Central memory CD8-positive, alpha-beta T cell (primary cell): ENCODE data around the gene DENND1A.

Source experiments
- ATAC-seq: fragments of 150-1000 bp; cut with Tn5 transposase; replicated peaks from 2 replicates; pipeline ENCODE4 v1.10.0; 2022; ENCODE audit warnings: mild to moderate bottlenecking, moderate FRiP score, moderate number of reproducible peaks; ENCODE audit not compliant: poor library complexity, severe bottlenecking; ENCODE audit errors: extremely low read depth
- DNase-seq, 2 donors: peaks; one replicate each; pipeline ENCODE4 v3.0.0; 2021; ENCODE audit warnings: low spot score in 2 of 2
- H3K27ac Mint-ChIP-seq: one replicate; pipeline ENCODE4 v1.8.0; 2022; ENCODE audit warnings: low read depth, mild to moderate bottlenecking, moderate library complexity, mixed read lengths
- H3K27me3 Mint-ChIP-seq: one replicate; pipeline ENCODE4 v1.8.0; 2022; ENCODE audit warnings: mixed read lengths
- H3K36me3 Mint-ChIP-seq: one replicate; pipeline ENCODE4 v1.8.0; 2022; ENCODE audit warnings: mild to moderate bottlenecking, moderate library complexity, mixed read lengths; ENCODE audit not compliant: insufficient read depth
- H3K4me1 Mint-ChIP-seq: one replicate; pipeline ENCODE4 v1.8.0; 2022; ENCODE audit warnings: mixed read lengths
- H3K4me3 Mint-ChIP-seq: one replicate; pipeline ENCODE4 v1.8.0; 2022; ENCODE audit warnings: mild to moderate bottlenecking, moderate library complexity, mixed read lengths
- H3K9me3 Mint-ChIP-seq: one replicate; pipeline ENCODE4 v1.8.0; 2022; ENCODE audit warnings: mixed read lengths

The DENND1A gene

DNA sequence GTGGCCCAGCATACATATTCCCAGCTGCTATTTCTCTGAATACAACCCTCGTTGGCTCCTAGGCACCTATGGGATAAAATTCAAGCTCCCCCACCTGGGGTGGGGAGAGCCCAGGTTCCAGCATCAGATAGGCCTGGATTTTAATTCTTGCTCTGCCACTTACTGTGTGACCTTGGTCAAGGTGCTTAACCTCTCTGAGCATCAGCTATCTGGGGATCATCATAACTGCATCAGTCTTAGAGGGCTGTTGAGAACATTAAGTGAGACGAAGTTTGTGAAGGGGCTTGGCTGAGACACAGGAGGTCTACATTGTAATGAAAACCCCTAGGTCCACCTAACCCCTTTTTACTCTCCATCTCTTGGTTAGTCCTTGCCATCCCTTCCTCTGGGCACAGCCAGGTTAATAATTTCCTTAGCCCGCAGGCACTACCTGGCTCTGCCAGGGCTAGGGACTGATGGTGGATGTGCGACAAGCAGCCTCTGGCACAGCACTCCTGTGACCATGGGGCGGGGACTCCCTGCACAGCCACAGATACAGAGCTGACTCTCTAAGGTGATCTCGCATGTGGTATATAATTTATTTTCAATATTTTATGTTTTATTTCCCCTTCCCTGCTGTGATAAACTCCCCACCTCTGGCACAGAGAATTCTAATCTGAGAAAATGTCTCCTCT, 505.2 kb downstream of the DENND1A start:
- H3K4me1 Mint-ChIP-seq: no peaks in the 10 kb centered on the region
- H3K4me3 Mint-ChIP-seq: no peak overlapping the region
- H3K36me3 Mint-ChIP-seq: no peaks in the 10 kb centered on the region
- H3K27me3 Mint-ChIP-seq: no peaks in the 10 kb centered on the region
- no peaks in the 10 kb centered on the region for H3K9me3 Mint-ChIP-seq
- ATAC-seq: no peak
- DNase-seq: no peak
- no peak overlapping the region for H3K27ac Mint-ChIP-seq

DNA sequence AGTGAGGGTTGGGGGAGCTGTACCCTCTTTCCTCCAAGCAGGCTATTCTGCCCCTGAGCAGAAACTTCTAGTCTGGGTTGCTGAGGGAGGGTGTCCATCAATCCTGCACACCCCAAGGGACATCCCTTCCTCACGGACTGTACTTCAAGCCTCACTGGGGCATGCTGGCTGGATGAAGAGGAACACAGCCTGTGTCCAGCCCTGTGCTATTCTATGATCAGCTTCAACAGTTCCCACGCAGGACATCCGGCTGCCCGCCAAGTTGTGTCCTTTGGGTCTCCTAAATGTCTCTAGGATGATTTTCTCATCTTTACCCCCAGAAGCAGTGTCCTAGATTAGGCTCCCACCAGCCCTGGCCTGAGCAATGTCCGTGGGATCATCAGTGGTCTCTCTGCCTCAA, 505.8 kb downstream of the DENND1A start:
- DNase-seq (no peak), ATAC-seq (no peak)
- no peak overlapping the region for H3K4me3 Mint-ChIP-seq
- no peaks in the 10 kb centered on the region for H3K36me3 Mint-ChIP-seq
- no peak overlapping the region for H3K27ac Mint-ChIP-seq
- no peaks in the 10 kb centered on the region for H3K27me3 Mint-ChIP-seq
- no peaks in the 10 kb centered on the region for H3K9me3 Mint-ChIP-seq
- no peaks in the 10 kb centered on the region for H3K4me1 Mint-ChIP-seq

DNA sequence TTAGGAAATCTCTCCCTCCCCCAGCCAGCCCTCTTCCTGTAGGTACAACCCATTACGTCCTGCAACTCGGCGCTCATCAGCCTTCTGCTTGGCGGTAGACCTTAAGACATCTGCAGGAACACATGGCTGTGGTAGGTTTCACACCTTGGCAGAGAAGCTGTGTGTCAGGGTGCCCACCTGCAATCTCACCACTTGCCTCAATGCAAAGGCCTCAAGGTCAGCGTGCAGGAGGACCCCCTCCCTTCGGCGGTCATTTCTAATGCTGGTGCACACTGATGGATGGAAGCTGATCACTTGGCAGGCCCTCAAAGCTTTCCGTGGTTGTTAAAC, 506.6 kb downstream of the DENND1A start:
- DNase-seq (no peak), ATAC-seq (no peak)
- Mint-ChIP-seq H3K4me3 (no peak overlapping the region), H3K9me3 (no peaks in the 10 kb centered on the region), H3K4me1 (no peaks in the 10 kb centered on the region), H3K27me3 (no peaks in the 10 kb centered on the region), H3K36me3 (no peaks in the 10 kb centered on the region), H3K27ac (no peak overlapping the region)

DNA sequence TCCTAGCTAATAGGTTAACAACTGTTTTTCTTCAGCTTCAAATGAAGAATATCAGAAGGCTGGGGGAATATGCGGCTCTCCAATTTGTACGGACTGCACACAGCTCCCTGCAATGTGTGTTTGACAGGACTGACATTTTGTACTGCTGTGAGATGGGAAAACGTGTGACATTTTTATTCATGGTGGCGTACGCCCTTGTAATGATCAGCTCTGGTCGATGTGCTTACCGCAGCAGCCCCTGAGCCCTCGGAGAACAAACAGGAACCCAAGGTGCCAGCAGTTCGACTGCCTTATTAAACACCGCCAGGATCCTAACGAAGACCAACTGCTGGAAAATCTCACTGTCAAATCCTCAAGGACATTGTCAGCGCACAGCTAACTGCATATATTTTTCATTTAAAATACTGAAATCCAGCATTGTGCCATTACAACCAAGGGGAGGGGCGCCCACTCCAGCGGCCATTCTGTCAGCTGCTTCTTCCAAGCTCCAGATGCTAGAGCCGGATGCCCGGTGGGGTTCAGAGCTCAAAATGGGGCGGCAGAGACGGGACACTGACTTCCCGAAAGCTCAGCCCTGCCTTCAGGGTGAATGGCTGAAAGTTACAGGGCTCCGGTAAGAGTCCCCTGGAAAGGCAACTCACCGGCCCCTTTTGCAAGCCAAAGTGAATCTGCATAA, 507.2 kb downstream of the DENND1A start:
- no peak for ATAC-seq

DNA sequence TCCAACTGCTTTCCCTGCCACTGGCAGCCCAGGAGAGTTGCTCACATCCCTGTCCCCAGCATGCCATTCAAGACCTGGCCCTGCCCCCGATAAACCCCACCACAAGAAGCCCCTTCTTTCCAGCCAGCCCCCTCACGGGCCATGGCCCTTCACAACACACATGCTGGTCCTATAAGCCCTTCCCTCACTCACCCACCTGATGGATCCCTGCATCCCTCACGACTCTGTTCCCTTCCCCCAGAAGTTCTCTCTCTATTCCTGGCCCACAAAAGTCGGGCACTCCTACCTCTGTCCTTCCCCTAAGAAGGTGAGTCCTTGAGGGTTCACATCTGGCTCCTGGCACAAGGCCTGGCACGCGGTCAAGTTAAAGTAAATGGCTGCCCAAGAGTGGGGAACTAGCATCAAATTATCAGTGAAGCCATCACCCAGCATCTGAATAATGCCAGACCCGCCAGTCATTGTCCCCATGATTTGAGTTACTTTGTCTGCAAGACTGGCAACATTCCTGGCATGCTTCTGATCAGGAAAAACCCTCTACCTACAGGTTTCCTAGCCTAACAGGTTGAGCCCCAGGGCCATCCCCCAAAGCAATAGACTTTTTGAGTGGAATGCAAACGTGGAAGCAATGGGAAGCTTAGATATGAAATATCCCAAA, 508.0 kb downstream of the DENND1A start:
- Mint-ChIP-seq H3K4me3 (no peak overlapping the region), H3K9me3 (no peaks in the 10 kb centered on the region), H3K36me3 (peaks cover 2% of the 10 kb centered on the region), H3K27ac (no peak overlapping the region), H3K4me1 (no peaks in the 10 kb centered on the region), H3K27me3 (no peaks in the 10 kb centered on the region)
- DNase-seq: no peak
- no peak for ATAC-seq

More for the DNA sequence above, 507.2 kb downstream of the DENND1A start:
- no peak for DNase-seq
- Mint-ChIP-seq H3K36me3 (peaks cover under 1% of the 10 kb centered on the region), H3K4me1 (no peaks in the 10 kb centered on the region), H3K27me3 (no peaks in the 10 kb centered on the region), H3K27ac (no peak overlapping the region), H3K9me3 (no peaks in the 10 kb centered on the region), H3K4me3 (no peak overlapping the region)

DNA sequence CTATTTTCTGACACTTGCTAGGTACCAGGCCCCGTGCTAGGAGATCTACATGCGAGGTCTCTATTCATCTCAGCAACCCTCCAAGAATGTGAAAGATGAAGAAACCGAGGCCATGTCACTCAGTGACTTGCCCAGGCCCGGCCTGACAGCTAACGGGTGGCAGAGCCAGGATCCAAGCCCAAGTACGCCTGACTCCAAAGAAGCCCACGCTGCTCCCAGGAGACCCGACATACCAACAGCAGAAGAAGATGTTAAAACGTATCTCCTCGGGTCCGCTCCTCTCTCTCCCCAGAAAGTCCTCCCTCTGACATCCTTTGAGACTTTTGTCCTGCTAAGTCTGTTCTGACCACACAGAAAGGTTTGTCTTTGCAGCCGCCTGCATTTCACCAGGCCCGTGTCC, 508.7 kb downstream of the DENND1A start:
- H3K27ac Mint-ChIP-seq: no peak overlapping the region
- H3K4me1 Mint-ChIP-seq: no peaks in the 10 kb centered on the region
- H3K9me3 Mint-ChIP-seq: no peaks in the 10 kb centered on the region
- H3K4me3 Mint-ChIP-seq: no peak overlapping the region
- peaks cover 2% of the 10 kb centered on the region for H3K36me3 Mint-ChIP-seq
- H3K27me3 Mint-ChIP-seq: no peaks in the 10 kb centered on the region
- ATAC-seq (no peak), DNase-seq (no peak)

DNA sequence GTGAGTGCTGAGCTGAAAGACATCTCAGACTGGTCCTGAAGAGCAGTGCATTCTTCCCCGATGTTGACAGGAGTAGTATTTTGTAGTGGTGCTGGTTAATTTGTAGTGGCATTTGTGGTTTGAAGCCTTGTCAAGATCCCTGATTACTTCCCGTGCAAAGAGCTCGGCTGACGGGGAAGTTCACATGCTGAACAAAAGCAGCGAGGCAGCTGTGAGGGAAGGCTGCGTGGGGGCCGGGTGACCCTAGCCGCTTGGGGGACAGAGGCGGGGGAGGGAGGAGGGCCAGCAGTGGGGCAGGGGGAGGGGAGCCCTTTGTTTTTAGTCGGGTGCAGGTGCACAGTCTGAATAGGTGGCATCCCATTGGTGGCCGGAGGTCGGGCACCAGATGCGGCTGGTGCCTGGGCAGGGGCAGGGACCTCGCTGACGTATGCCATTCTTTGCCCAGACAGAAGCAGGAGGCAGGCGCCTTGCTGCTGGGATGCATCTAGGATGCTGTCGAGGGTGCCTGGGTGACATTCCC, 509.3 kb downstream of the DENND1A start:
- no peaks in the 10 kb centered on the region for H3K4me1 Mint-ChIP-seq
- H3K27me3 Mint-ChIP-seq: no peaks in the 10 kb centered on the region
- no peak overlapping the region for H3K4me3 Mint-ChIP-seq
- ATAC-seq (no peak), DNase-seq (no peak)
- peaks cover 3% of the 10 kb centered on the region for H3K36me3 Mint-ChIP-seq
- no peak overlapping the region for H3K27ac Mint-ChIP-seq
- no peaks in the 10 kb centered on the region for H3K9me3 Mint-ChIP-seq

DNA sequence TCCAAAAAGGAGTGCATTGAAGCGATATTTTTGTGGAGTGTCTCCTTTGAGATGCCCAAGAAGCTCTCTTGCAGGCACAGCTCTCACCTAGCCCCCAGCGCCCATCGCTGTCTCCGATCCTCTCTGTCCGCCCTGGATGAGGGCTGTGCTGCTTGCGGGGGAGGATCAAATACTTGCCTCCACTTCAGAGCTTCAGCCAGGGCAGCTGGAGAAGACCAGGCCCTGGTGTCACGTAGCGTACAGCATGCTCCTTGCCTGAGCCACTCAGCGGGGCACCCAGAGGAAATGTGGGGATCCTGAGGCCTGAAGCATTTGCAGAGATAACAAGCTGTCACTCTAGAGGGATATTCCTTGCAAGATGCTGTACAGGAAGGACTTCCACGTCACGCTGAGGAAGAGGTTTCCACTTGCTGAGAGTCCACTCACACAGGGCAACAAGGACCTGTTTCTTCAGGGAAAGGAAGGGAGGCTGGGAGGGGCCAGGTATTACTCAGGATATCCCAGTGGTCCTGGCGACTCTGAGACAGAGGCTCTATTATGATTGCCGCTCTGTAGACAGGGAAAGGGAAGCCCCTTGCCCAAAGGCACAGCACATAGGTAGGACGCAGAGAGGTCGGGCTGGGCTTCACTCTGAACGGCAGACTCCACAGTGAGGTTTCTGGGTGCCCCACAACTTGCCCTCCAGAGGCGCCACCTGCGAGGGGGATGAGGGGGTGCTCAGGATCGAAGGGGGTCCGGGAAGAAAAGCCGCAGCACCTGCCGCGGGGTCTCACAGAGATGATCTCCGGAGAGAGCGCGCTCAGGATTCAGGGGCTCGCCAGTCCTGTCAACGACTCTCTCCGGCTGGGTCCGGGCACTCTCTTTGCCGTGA, 510.0 kb downstream of the DENND1A start:
- H3K4me1 Mint-ChIP-seq: no peaks in the 10 kb centered on the region
- DNase-seq: no peak
- no peak overlapping the region for H3K27ac Mint-ChIP-seq
- peaks cover 5% of the 10 kb centered on the region for H3K36me3 Mint-ChIP-seq
- H3K4me3 Mint-ChIP-seq: no peak overlapping the region
- H3K9me3 Mint-ChIP-seq: no peaks in the 10 kb centered on the region
- H3K27me3 Mint-ChIP-seq: no peaks in the 10 kb centered on the region
- no peak for ATAC-seq

DNA sequence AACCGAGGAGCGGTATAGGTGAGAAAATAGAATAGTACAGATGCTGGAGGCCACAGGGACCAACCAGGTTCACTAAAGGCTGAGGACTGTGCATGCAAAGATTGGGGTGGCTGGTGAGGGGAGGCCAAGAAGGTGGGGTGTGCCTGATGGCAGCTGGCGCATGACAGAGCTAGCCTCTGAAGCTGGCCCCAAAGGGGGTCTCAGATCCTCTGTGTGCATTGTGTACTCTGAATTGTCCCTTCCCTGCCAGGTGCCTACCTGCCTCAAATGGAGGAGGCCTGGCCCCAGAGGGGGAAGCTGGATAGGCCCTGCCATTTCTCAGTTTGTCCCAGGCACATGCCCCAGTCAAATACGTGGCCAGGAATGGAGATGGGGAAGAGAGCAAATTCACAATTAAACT, 510.8 kb downstream of the DENND1A start:
- Mint-ChIP-seq H3K36me3 (peaks cover 5% of the 10 kb centered on the region), H3K4me1 (no peaks in the 10 kb centered on the region), H3K27ac (no peak overlapping the region), H3K9me3 (no peaks in the 10 kb centered on the region), H3K27me3 (no peaks in the 10 kb centered on the region), H3K4me3 (no peak overlapping the region)
- ATAC-seq (no peak), DNase-seq (no peak)

DNA sequence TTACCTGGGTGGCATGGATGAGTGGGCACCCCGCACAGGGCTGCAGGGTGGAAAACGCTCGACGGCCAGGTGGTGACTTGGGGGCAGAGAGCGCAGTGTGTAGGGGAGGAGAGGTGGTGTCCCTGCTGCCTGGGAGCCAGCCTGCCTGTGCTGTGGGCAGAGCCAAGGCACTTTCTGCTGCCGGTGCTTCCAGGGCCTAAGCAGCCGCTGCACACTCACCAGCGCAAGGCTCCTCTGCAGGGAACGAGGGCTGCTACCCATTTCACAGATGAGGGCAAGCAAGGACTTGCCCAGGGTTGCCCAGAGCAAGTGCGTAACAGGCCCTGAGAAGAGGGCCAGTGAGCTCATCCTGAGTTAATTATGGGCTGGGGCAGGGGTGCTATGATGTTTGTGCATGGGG, 511.4 kb downstream of the DENND1A start:
- no peaks in the 10 kb centered on the region for H3K9me3 Mint-ChIP-seq
- DNase-seq (no peak), ATAC-seq (no peak)
- H3K4me3 Mint-ChIP-seq: no peak overlapping the region
- H3K27me3 Mint-ChIP-seq: no peaks in the 10 kb centered on the region
- no peak overlapping the region for H3K27ac Mint-ChIP-seq
- no peaks in the 10 kb centered on the region for H3K4me1 Mint-ChIP-seq
- H3K36me3 Mint-ChIP-seq: peaks cover 5% of the 10 kb centered on the region

DNA sequence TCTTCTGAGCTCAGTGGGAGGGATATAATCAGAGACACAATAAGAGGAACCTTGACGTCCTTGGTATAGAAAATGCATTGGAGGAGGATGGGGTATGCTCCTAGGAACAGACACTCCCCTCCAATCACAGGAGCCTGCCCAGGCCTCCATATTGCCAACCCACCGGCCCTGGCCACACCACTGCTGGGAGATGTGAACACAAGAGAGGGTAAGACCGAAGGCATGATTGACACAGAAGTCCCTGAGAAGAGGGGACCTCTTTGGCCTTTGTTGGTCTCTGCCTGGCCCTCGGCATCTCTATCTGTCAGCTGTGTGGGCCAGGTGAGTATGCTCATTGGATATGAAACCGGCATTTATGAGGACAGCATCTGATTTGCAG, 511.9 kb downstream of the DENND1A start:
- no peak for ATAC-seq
- H3K36me3 Mint-ChIP-seq: peaks cover 7% of the 10 kb centered on the region
- H3K27me3 Mint-ChIP-seq: no peaks in the 10 kb centered on the region
- H3K9me3 Mint-ChIP-seq: no peaks in the 10 kb centered on the region
- DNase-seq: no peak
- no peak overlapping the region for H3K4me3 Mint-ChIP-seq
- no peaks in the 10 kb centered on the region for H3K4me1 Mint-ChIP-seq
- H3K27ac Mint-ChIP-seq: no peak overlapping the region

DNA sequence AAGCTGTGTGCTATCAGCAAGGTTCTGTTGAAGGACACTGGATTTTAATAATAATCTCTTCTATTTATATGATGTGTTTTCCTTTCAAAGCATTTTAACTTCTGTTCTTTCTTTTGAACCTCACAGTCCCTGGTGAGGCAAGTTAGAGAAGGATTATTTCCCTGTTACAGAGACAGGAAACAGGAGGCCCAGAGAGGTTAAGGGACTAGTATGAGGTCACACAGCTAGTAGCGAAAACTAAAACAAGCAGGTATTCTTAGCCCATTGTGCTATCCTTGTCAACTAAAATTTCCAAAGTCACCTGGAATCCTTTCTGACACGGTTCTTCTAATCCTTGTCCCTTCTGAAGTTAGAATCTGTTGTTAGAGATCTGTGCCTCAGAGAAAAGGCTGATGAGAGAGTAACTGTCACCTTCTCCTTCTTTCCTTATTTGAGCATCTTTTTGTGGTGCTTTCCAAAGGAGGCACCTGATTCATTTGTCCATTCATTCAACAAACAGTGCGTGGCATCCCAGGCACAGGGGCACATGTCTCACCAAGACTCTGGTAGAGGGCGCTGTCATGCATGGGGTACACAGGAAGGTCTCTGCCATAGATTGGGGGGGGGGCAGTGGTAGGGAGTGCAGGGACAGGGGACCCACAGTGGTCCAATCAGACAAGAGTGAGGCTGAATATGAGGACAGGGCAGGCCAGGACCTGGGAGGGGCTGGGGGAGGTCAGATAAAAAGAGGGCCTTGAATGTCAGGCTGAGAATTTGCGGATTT, 512.5 kb downstream of the DENND1A start:
- DNase-seq: no peak
- no peaks in the 10 kb centered on the region for H3K4me1 Mint-ChIP-seq
- ATAC-seq: no peak
- no peaks in the 10 kb centered on the region for H3K9me3 Mint-ChIP-seq
- H3K4me3 Mint-ChIP-seq: no peak overlapping the region
- no peak overlapping the region for H3K27ac Mint-ChIP-seq
- H3K27me3 Mint-ChIP-seq: no peaks in the 10 kb centered on the region
- H3K36me3 Mint-ChIP-seq: peaks cover 7% of the 10 kb centered on the region
